Measurements from ENCODE around the gene SBK3. TPM values are rescaled to one million over a fixed set of nuclear protein-coding genes. Genes with fewer than 3 reads are reported as not detected.
"Not testable (repeated sequence)": the region's sequence is repeated elsewhere in the genome, so short reads cannot be mapped to it uniquely, and the experiment has no call there.

Gene SBK3
- polyA plus RNA-seq, 1 donor: 0.15 TPM

GRCh38 chr19:55508120-55508519 lies 37.2 kb downstream of the SBK3 start:
- WGBS (ENCODE audit: insufficient coverage, low lambda C conversion rate): no CpG with 5 or more reads among the region's 10 CpGs
- Histone ChIP-seq H3K4me1 (ENCODE audit: control insufficient read depth, insufficient read depth, low read length) (peaks cover 4% of the 10 kb centered on the region), H3K4me3 (ENCODE audit: low read length) (no peak overlapping the region), H3K9me3 (ENCODE audit: control insufficient read depth, low read depth, low read length) (peaks cover 10% of the 10 kb centered on the region), H3K27me3 (ENCODE audit: control insufficient read depth, insufficient read depth, low read length) (peaks cover 14% of the 10 kb centered on the region), H3K36me3 (ENCODE audit: control insufficient read depth, insufficient read depth, low read length) (no peaks in the 10 kb centered on the region), H3K27ac (ENCODE audit: low read length) (no peak overlapping the region)
- DNase-seq: no peak

GRCh38 chr19:55504981-55505380 lies 40.4 kb downstream of the SBK3 start:
- H3K4me3 ChIP-seq (ENCODE audit: low read length): no peak overlapping the region
- no peaks in the 10 kb centered on the region for H3K36me3 ChIP-seq (ENCODE audit: control insufficient read depth, insufficient read depth, low read length)
- H3K27me3 ChIP-seq (ENCODE audit: control insufficient read depth, insufficient read depth, low read length): peaks cover 5% of the 10 kb centered on the region
- no peak for DNase-seq
- WGBS (ENCODE audit: insufficient coverage, low lambda C conversion rate): 100% methylated on average over 1 of the region's 11 CpGs
- peaks cover 10% of the 10 kb centered on the region for H3K9me3 ChIP-seq (ENCODE audit: control insufficient read depth, low read depth, low read length)
- H3K27ac ChIP-seq (ENCODE audit: low read length): no peak overlapping the region
- peaks cover 4% of the 10 kb centered on the region for H3K4me1 ChIP-seq (ENCODE audit: control insufficient read depth, insufficient read depth, low read length)

GRCh38 chr19:55504252-55504603 lies 41.1 kb downstream of the SBK3 start:
- Histone ChIP-seq H3K4me3 (ENCODE audit: low read length) (no peak overlapping the region), H3K27ac (ENCODE audit: low read length) (no peak overlapping the region)
- no CpG with 5 or more reads among the region's 13 CpGs for WGBS (ENCODE audit: insufficient coverage, low lambda C conversion rate)

GRCh38 chr19:55503502-55504251 lies 41.7 kb downstream of the SBK3 start:
- H3K4me1 ChIP-seq (ENCODE audit: control insufficient read depth, insufficient read depth, low read length): peaks cover 4% of the 10 kb centered on the region
- peak overlapping the region; percentile 26 for H3K27ac ChIP-seq (ENCODE audit: low read length)
- no peaks in the 10 kb centered on the region for H3K36me3 ChIP-seq (ENCODE audit: control insufficient read depth, insufficient read depth, low read length)
- 16% methylated on average over 3 of the region's 64 CpGs for WGBS (ENCODE audit: insufficient coverage, low lambda C conversion rate)
- peaks cover 3% of the 10 kb centered on the region for H3K27me3 ChIP-seq (ENCODE audit: control insufficient read depth, insufficient read depth, low read length)
- peak; percentile 93 for DNase-seq
- H3K9me3 ChIP-seq (ENCODE audit: control insufficient read depth, low read depth, low read length): peaks cover 10% of the 10 kb centered on the region
- peak overlapping the region; percentile 35 for H3K4me3 ChIP-seq (ENCODE audit: low read length)

More at GRCh38 chr19:55504252-55504603, 41.1 kb downstream of the SBK3 start:
- DNase-seq: no peak
- Histone ChIP-seq H3K27me3 (ENCODE audit: control insufficient read depth, insufficient read depth, low read length) (peaks cover 5% of the 10 kb centered on the region), H3K4me1 (ENCODE audit: control insufficient read depth, insufficient read depth, low read length) (peaks cover 4% of the 10 kb centered on the region), H3K9me3 (ENCODE audit: control insufficient read depth, low read depth, low read length) (peaks cover 10% of the 10 kb centered on the region), H3K36me3 (ENCODE audit: control insufficient read depth, insufficient read depth, low read length) (no peaks in the 10 kb centered on the region)

- Histone ChIP-seq H3K27me3 (ENCODE audit: control insufficient read depth, insufficient read depth, low read length) (peaks cover 3% of the 10 kb centered on the region), H3K9me3 (ENCODE audit: control insufficient read depth, low read depth, low read length) (peaks cover 10% of the 10 kb centered on the region), H3K4me3 (ENCODE audit: low read length) (no peak overlapping the region), H3K4me1 (ENCODE audit: control insufficient read depth, insufficient read depth, low read length) (peaks cover 4% of the 10 kb centered on the region), H3K27ac (ENCODE audit: low read length) (no peak overlapping the region), H3K36me3 (ENCODE audit: control insufficient read depth, insufficient read depth, low read length) (no peaks in the 10 kb centered on the region)
- DNase-seq: no peak
- WGBS (ENCODE audit: insufficient coverage, low lambda C conversion rate): 79% methylated on average over 13 of the region's 17 CpGs
These were observed 42.2 kb downstream of the SBK3 start for GRCh38 chr19:55503157-55503501.

- no peak for DNase-seq
- Histone ChIP-seq H3K9me3 (ENCODE audit: control insufficient read depth, low read depth, low read length) (peaks cover 10% of the 10 kb centered on the region), H3K4me1 (ENCODE audit: control insufficient read depth, insufficient read depth, low read length) (peaks cover 4% of the 10 kb centered on the region), H3K4me3 (ENCODE audit: low read length) (no peak overlapping the region), H3K27ac (ENCODE audit: low read length) (no peak overlapping the region), H3K27me3 (ENCODE audit: control insufficient read depth, insufficient read depth, low read length) (peaks cover 3% of the 10 kb centered on the region), H3K36me3 (ENCODE audit: control insufficient read depth, insufficient read depth, low read length) (no peaks in the 10 kb centered on the region)
- WGBS (ENCODE audit: insufficient coverage, low lambda C conversion rate): 93% methylated on average over 4 of the region's 9 CpGs
These were observed 43.0 kb downstream of the SBK3 start for GRCh38 chr19:55502197-55502952.

GRCh38 chr19:55500368-55500952 lies 44.9 kb downstream of the SBK3 start:
- Histone ChIP-seq H3K9me3 (ENCODE audit: control insufficient read depth, low read depth, low read length) (peaks cover 10% of the 10 kb centered on the region), H3K27ac (ENCODE audit: low read length) (no peak overlapping the region), H3K4me3 (ENCODE audit: low read length) (no peak overlapping the region), H3K4me1 (ENCODE audit: control insufficient read depth, insufficient read depth, low read length) (peaks cover 4% of the 10 kb centered on the region), H3K36me3 (ENCODE audit: control insufficient read depth, insufficient read depth, low read length) (no peaks in the 10 kb centered on the region), H3K27me3 (ENCODE audit: control insufficient read depth, insufficient read depth, low read length) (peaks cover 10% of the 10 kb centered on the region)
- no peak for DNase-seq
- no CpG with 5 or more reads among the region's 26 CpGs for WGBS (ENCODE audit: insufficient coverage, low lambda C conversion rate)

GRCh38 chr19:55498246-55498840 lies 47.0 kb downstream of the SBK3 start:
- DNase-seq: no peak
- WGBS (ENCODE audit: insufficient coverage, low lambda C conversion rate): no CpG with 5 or more reads among the region's 2 CpGs
- peaks cover 21% of the 10 kb centered on the region for H3K27me3 ChIP-seq (ENCODE audit: control insufficient read depth, insufficient read depth, low read length)
- H3K9me3 ChIP-seq (ENCODE audit: control insufficient read depth, low read depth, low read length): peaks cover 1% of the 10 kb centered on the region
- H3K27ac ChIP-seq (ENCODE audit: low read length): no peak overlapping the region
- no peak overlapping the region for H3K4me3 ChIP-seq (ENCODE audit: low read length)
- H3K36me3 ChIP-seq (ENCODE audit: control insufficient read depth, insufficient read depth, low read length): no peaks in the 10 kb centered on the region
- peaks cover under 1% of the 10 kb centered on the region for H3K4me1 ChIP-seq (ENCODE audit: control insufficient read depth, insufficient read depth, low read length)

GRCh38 chr19:55497763-55498162 lies 47.6 kb downstream of the SBK3 start:
- Histone ChIP-seq H3K4me3 (ENCODE audit: low read length) (no peak overlapping the region), H3K9me3 (ENCODE audit: control insufficient read depth, low read depth, low read length) (no peaks in the 10 kb centered on the region), H3K27me3 (ENCODE audit: control insufficient read depth, insufficient read depth, low read length) (peaks cover 24% of the 10 kb centered on the region), H3K36me3 (ENCODE audit: control insufficient read depth, insufficient read depth, low read length) (no peaks in the 10 kb centered on the region), H3K4me1 (ENCODE audit: control insufficient read depth, insufficient read depth, low read length) (no peaks in the 10 kb centered on the region), H3K27ac (ENCODE audit: low read length) (no peak overlapping the region)
- DNase-seq: no peak
- no CpG with 5 or more reads among the region's 13 CpGs for WGBS (ENCODE audit: insufficient coverage, low lambda C conversion rate)

GRCh38 chr19:55496820-55497219 lies 48.5 kb downstream of the SBK3 start:
- 0% methylated on average over 1 of the region's 10 CpGs for WGBS (ENCODE audit: insufficient coverage, low lambda C conversion rate)
- not testable (repeated sequence) for H3K4me1 ChIP-seq (ENCODE audit: control insufficient read depth, insufficient read depth, low read length); H3K36me3 ChIP-seq (ENCODE audit: control insufficient read depth, insufficient read depth, low read length); H3K27ac ChIP-seq (ENCODE audit: low read length); DNase-seq; H3K4me3 ChIP-seq (ENCODE audit: low read length); H3K9me3 ChIP-seq (ENCODE audit: control insufficient read depth, low read depth, low read length)
- peaks cover 32% of the 10 kb centered on the region for H3K27me3 ChIP-seq (ENCODE audit: control insufficient read depth, insufficient read depth, low read length)

Measured in large intestine (tissue), 3 donors.